NCI-H146 (cell line): ENCODE data around the gene RNASE8.

Experiments
- DNase-seq: peaks from one replicate; lab custom pipeline; 2025; lab: John Stamatoyannopoulos, UW

The RNASE8 gene

GRCh38 chr14:21053184-21054122, 4.2 kb upstream of the RNASE8 start:
- no peak for DNase-seq

DNA sequence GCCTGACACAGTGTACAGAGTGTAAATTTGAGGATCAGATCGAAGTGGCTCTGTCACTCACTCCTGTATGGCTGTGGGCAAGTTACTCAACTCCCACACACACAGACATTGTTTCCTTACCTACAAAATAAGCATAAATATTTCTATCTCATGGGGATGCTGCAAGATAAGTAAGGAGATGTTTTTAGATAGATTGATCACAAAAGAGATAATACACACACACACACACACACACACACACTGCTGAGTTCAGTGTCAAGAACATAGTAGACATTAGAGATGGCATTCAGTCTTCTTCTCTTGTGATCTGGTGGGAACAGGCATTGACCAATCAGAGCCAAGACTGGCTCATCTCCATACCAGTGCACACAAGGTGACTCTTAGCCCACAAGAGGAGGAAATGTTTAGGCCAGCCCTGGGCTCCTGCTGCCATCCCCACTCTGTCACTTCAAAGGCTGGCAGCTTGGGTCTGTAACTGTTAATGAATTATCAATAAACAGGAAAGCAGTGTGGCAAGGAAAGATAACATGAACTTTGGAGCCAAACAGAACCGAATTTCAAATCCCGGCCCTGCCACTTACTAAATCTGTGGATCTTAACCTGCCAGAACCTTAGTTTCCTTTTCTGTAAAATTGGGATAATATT, 3.4 kb upstream of the RNASE8 start:
- no peak for DNase-seq

- DNase-seq: no peak
These were observed 2.9 kb upstream of the RNASE8 start for GRCh38 chr14:21054768-21055145.

DNA sequence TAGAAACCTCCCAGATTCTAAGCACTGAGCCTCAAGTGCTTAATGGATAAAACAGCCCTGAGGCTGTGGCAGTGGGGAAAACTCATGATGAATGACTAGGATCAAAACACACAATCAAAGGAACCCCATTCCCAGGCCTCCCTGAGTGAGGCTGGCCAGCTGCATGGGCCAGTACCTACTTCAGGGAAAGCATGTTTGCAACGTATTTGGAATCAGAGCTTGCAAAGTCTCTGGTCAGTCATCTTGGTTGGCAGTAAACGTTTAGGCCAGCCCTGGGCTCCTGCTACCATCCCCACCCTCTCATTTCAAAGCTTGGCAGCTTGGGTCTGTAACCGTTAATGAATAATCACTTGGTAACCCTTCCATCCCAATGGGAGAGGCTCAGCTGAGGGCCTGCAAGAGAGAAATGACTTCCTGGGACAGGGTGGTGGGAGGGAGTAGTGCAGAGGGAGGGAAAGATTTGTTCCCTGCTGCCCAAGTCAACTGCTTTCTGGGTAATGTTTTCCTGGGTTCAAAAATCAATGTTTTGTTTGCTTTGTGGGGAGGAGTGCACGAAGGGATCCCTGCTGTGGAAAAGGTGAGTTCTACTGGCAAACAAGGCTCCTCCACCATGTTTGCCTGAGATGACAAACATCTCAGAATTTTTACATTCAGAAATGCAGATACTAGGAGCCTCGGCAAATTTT, 2.0 kb upstream of the RNASE8 start:
- no peak for DNase-seq

DNA sequence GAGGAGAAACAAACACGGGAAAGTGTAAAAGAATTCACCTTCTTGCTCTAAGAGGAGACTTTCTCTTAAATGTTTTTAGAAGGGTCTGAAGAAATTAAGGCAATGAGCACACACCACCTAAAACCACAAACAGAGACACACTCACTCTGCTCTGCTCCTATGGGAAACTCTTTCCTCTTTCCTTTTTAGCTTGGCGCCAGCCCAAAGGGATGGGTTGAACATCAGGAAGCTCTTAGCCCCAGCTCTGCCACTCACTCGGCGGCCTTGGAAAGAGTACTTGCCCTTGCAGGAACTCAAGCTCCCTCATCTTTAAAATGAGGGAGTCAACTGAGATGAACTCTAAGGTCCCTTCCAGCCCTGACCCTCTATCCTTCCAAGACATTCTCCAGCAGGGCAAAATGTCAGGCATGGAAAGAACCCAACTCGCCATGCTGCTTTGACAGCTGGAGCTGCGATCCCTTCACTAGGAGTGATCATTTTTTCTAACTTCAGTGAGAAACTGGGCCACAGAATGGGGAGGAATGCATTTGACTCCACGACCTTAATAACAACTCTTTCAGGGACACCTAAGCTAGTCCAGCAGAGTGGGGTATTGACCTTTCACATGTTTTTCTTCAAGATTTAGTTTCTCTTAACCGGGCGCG, 980 bp upstream of the RNASE8 start:
- no peak for DNase-seq

- DNase-seq: no peak
These were observed 1.3 kb downstream of the RNASE8 start for GRCh38 chr14:21058903-21059302.

DNA sequence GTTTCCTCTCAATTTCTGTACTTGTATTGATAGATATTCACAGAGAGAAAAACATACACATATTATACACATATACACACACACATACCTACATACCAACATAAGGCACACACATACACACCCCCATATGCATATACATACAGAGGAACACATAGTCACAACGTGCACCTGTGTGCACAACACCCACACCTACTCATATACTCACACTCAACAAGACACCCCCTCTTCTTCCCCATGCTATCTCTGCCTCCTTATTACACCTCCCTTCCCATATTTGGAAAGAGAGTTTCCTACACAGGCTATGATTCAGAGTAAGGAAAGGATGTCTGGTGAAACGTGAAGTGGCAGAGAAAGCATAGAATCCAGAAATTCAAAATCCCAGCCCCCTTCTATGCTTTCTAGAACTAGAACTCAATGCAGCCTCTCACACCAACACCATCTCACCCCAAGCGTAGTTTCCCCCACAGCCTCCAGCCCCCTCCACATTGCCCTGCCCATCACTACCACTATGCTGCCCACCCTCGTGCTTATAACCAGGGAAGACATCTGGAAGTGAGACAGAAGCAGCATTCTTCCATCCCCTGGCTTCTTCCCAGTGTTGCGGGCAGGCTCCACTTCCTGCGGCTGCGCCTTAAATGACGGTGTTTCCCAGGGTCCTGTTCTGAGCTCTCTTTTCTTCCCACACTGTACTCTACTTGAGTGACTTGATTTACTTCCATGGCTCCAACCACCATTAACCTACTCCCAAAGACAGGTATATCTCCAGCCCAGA, 2.4 kb downstream of the RNASE8 start:
- DNase-seq: no peak

- DNase-seq: no peak
These were observed 3.2 kb downstream of the RNASE8 start for GRCh38 chr14:21060614-21061346.

DNA sequence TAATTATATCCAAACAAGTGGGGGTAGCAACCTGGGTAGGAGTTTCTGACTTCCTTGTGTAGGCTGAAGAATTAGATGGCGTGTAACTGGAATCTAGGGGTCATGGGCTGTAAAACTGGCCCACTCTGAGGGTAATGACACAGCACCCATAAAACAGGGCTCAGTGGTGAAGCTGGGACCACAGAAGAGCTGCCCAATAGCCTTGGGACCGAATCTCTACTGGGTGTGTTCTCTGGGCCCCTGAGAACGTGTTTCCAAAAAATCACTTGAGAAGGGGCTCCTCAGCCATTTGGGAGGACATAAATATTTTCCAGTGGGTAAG, 3.7 kb downstream of the RNASE8 start:
- DNase-seq: no peak

DNA sequence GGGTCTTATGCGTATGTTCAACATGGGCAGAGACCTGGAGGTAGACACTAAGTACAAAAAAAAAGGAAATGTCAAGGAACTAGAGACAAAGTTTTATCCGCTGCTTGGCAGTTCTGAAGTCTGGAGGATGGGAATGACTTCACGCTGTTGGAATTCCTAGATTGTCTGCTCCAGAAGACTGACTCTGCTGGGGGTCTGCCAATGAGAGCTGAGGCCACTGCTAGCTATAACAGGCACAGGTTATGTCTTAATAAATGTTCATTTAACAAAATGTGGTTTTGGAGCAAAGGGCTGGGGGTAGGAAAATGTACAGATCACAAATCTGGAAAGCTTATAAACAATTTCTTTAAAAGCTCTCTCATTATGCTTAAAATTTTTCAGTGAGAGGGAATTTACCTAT, 5.9 kb downstream of the RNASE8 start:
- no peak for DNase-seq

- DNase-seq: peak; percentile 17
These were observed 9.4 kb downstream of the RNASE8 start for GRCh38 chr14:21066882-21067502.

DNA sequence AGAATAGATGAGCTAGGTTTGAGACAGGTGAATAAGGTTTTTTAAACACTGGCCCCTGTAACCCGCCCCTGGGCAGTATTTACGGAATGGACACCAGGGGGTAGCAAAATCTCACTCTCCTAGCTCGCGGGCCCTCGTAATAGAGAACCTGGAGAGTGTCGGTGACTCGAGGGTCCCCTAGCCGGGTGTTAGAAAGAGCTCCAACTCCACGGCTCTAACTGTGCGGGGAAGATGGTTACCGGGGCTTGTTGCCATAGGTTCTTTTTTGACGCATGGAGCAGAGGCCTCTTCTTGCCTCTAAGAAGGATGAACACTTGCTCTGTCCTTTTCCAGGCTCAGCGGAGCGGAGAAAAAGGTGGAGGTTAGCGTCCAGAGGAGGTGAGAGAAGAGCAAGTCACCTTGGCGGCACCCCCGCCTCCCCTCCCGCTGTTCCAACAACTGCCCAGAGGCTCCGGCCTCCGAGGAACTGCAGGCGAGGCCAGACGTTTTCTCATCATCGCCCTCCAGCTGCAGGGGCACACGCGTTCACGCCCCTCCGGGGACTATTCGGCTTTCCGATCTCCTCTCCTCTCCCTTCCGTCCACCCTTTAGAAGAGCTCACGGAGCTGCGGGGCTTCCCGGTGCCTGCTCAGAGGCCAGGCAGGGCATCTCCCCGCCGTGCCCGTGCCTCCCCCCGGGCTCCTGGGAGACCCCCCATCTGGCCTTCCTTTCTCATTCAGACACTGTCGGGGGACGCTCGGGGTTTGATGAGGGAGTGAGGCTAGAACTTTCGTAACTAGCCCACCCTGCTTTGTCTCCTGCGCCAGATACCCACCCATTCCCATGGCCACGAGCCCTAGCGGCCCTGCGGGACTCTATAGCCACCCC, 11.1 kb downstream of the RNASE8 start:
- peak; percentile 63 for DNase-seq

- peak; percentile 50 for DNase-seq
These were observed 11.9 kb downstream of the RNASE8 start for GRCh38 chr14:21069388-21070082.

DNA sequence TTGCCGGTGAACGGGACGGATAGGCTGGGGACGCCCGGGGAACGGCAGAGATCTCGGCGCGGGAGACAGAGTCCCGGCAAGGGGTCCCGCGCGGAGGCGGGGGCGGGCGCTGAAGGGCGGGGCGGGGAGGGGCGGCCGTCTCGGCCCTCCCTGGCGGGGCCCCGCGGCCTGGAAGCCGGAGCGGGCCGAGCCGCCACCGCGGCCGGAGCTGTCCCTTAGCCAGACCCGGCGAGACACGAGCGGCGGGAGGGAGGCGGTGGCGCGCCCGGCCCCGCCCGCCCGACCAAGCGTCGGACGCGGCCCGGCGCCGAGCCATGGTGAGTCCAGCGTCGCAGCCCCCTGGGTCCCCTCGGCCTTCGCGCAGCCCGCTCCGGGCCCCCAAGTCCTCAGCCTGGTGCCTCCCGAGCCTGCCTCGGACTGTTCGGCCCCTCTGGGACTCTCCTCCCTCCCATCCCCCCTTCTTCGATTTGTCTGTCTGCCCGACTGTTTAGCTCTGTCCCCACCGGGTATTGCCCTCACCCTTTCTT, 12.5 kb downstream of the RNASE8 start, which contains the start of gene ARHGEF40:
Gene ARHGEF40, plus strand, starts transcription at position 222 of the 527 bp plus-strand sequence. Its CDS starts 93 bp downstream, at position 315.
- peak; percentile 51 for DNase-seq

GRCh38 chr14:21070610-21071224, 13.1 kb downstream of the RNASE8 start:
- DNase-seq: peak; percentile 40

DNA sequence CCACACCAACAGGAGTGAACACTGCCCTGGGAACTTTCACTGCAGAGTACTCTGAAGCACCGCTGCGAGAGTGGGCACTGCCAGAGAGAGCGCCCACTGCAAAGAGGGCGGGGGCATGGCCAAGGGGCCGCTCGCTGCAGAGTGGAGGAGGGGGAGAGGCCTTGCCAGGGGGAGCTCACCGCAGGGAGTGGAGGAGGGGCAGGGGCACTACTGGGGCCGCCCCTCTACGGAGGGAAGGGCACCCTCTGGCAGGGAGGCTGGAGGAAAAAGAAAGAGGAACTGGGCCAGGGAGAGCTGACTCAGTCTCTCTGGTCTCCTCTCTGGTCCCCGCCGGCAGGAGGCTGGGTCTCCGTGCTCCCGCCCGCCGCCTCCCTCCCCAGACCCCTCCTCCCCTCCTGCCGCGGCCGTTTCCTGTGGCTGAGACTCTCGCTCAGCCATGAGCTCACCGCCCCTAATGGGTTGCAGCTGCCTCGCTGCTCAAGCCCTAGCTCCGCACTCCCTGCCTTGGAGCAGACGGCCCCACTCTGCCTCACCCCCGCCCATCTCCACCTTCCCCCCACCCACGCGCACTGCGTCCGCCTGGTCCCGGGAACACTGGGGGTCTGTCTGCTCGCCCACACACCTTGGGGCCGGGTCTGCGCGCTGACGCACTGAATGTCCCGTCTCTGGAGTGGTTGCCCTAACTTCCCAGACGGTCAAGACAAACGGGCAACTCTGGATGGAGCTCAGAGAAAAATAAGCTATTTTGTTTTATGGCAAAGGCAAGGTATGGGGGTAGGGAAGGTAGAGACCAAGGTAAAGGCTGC, 13.8 kb downstream of the RNASE8 start:
- peak; percentile 86 for DNase-seq

GRCh38 chr14:21072031-21072473, 14.4 kb downstream of the RNASE8 start:
- DNase-seq: no peak
